ENCODE results near the gene SERPINA10.
"Not testable (repeated sequence)": the region's sequence is repeated elsewhere in the genome, so short reads cannot be mapped to it uniquely, and the experiment has no call there.

SERPINA10 gene

DNA sequence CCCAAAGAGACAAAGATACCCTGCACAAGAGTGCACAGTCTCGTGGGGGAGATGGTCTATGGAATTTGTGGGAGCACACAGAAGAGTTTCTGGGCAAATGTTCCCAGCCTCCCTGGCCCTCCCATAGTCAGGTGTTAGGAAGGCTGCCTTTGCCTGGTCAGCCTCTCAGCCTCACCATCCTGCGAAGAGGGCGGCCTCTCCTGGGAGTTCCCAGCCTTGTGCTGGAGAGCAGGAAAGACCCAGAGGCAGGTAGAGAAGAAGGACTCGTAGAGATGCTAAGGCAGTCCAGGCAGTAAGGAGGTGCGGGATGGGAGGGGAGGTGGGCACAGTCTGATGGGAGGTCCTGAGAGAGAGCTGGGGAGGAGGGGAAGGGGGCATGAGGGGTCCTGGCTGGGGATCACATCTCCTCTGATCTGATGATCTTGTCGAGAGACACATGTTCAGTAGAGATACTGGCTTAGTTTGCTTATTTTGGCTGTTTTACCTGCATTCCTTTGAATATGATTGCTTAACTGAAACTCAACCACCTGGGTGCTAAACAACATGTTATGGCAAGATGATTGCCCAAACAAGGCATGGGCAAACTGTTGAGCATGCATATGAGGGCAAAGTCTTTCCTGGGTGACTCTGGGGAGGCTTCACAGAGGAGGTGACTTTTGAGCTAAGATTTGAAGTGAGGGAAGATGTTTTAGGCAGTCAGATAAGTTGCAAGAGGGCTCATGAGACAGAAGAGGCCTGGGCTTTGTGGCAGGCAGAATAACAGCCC is 19.6 kb upstream of the SERPINA10 start:
- DNase-seq, result no peak

GRCh38 chr14:94310248-94310647 is 17.2 kb upstream of the SERPINA10 start:
- no peak for DNase-seq

DNA sequence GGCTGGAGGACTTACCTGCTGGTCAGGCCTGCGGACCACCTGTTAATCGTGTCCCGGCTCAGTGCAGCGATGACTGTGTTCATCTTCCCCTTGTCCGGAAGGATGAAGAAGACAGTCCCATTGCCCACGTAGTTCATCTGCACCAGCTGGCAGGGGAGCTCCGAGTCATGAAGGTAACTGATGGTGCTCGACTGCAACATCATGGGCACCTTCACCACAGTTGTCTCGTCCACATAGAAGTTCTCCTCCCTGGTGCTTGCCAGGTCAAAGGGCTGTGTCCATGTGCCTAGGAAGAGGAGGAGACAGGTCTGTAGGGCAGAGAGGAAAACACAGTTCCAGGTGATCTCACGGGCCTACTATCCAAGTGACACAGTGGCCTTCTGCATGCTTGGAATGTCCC is 16.7 kb upstream of the SERPINA10 start:
- DNase-seq, result no peak

GRCh38 chr14:94307410-94307992 is 14.4 kb upstream of the SERPINA10 start:
- DNase-seq, result peak; percentile 59

GRCh38 chr14:94306047-94306978 is 13.2 kb upstream of the SERPINA10 start:
- no peak for DNase-seq

GRCh38 chr14:94305620-94306019 is 12.6 kb upstream of the SERPINA10 start:
- DNase-seq, result no peak

DNA sequence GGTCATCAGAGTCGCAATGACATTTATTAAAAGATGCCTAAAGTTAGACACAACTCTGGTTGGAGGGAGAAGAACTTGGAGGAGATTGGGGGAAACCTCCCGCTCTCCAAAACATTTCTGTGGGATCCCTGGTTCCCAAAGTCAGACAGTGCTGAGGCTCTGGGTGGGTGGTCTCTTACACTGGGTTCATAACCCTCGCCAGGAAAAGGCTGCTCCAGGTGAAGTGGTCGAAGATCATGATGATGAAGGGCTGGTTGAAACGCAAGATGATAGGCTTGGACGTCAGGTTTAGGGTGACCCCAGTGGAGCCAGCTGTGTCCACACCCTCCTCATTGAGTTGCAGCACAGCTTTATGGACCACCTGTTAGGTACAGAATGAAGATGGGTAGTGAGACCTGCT is 11.2 kb upstream of the SERPINA10 start:
- DNase-seq, result no peak

DNA sequence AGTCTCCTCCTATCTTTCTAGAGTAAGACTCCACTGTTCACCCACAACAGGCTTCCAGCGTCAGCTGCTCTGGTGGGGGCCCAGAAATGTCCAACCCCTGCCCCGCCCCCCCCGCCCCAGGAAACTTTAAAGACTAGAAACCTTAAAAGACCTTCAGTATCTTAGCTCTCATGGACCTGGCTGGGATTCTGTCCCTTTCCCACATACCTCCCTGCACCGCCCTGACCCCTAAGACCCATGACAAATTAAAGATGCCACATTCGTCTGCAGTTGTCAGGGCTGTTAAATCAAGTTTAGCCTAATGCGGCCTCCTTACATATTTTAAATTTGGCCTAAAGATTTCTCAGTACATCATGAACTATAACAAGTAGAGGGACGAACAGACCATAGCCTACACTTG is 10.0 kb upstream of the SERPINA10 start:
- no peak for DNase-seq

DNA sequence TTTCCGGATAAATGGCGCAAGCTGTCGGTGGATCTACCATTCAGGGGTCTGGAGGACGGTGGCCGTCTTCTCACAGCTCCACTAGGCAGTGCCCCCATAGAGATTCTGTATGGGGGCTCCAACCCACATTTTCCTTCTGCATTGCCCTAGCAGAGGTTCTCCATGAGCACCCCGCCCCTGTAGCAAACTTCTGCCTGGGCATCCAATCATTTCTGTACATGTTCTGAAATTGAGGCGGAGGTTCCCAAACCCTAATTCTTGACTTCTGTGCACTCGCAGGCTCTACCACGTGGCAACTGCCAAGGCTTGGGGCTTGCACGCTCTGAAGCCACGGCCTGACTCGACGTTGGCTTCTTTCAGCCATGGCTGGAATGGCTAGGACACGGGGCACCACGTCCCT is 5.1 kb upstream of the SERPINA10 start:
- DNase-seq, result no peak

DNA sequence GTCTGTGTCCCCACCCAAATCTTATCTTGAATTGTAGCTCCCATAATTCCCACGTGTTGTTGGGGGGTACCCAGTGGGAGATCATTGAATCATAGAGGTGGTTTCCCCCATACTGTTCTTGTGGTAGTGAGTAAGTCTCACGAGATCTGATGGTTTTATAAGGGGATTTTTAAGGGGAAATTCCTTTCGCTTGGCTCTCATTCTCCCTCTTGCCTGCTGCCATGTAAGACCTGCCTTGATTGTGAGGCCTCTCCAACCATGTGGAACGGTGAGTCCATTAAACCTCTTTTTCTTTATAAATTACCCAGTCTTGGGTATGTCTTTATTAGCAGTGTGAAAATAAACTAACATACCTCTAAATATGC is 3.1 kb upstream of the SERPINA10 start:
- not testable (repeated sequence) for DNase-seq

GRCh38 chr14:94295360-94296180 is 2.5 kb upstream of the SERPINA10 start:
- no peak for DNase-seq

DNA sequence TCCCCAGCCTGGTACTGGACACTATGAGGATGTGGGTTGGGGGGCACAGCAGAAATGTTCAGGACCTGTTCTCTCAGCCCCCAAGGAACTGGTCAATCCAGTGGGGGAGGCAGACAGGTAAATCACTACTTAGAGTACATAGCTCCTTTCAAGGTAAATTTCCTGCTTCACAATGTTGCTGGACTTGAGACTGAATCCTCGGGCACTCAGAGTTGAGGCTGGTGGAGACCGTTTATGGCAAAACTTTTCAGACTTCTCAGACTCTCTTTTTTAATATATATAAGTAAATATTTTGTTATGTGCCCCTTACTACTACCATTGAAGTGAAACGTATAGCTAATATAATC is 483 bp upstream of the SERPINA10 start:
- no peak for DNase-seq

DNA sequence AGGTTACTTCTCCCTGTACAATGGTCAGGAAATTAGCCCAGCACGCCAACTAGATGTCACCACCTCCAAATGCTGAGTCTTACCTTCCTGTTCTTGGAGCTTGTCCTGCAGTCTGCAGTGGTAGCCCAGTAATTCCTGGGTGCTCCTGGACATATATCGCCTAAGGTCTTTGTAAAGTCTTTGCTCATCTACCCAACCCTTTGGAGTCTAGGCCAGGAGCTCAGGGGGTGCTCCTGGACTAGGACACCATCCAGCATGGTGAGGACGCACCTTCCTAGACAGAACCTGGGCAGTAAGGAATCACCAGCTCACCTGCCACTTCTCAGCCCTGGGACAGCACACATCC is 569 bp downstream of the SERPINA10 start:
- no peak for DNase-seq

GRCh38 chr14:94291906-94292525 is 1.1 kb downstream of the SERPINA10 start:
- DNase-seq, result no peak

DNA sequence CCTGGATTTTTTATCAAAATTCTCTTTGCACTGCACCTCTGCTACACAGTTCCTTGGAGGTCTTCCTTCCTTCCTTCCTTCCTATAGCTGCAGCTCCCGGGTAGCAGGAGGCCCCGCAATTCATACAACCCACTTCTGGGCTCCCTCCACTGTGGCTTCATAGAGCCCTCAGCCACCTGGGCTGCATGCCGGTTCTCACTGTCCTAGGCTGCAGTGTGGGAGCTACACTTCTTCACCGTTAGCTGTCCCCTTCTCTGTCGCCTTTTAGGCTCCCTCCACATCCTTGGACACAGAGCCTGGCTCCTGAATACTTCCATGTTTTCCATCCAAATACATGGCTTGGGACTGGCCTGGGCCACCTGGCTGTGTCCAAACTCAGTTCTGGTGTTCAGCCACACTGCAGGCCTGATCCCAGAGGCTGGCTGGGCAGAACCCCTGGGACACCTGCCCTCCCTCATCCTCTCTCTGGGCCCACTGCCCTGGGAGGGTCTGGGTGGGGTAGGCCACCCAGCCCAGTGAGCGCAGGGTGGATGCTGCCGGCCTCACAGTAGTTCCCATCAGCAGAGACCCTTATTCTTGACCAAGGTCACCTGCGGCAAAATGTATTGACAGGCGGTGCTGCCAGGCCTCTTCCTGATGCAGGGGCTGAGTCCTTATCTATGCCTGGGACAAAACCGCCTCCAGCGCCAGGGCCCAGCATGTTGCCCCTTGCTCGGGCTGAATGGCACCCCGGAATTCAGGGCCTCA is 1.7 kb downstream of the SERPINA10 start:
- no peak for DNase-seq

DNA sequence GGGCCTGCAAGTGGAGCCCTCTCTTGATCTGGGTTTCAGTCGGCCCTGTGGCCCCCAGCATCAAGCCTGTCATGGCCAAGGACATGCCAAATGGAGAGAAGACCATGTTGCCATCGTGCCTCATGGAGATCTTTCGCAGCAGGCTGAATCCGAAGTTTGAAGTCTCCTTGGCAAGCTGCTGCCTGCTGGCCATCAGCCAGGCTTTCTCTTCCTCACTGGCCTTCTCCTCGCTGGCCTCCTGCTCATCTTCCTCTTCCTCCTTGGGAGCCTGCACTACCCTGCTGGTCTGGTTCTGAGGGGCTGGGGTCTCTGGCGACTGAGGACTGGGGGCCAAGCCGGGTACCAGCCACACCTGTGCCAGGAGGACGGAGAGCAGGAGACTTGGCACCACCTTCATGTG is 2.9 kb downstream of the SERPINA10 start:
- DNase-seq, result no peak

GRCh38 chr14:94288610-94289465 is 4.2 kb downstream of the SERPINA10 start:
- DNase-seq, result no peak

- no peak for DNase-seq
Observed at GRCh38 chr14:94285158-94285557, 7.9 kb downstream of the SERPINA10 start.

DNA sequence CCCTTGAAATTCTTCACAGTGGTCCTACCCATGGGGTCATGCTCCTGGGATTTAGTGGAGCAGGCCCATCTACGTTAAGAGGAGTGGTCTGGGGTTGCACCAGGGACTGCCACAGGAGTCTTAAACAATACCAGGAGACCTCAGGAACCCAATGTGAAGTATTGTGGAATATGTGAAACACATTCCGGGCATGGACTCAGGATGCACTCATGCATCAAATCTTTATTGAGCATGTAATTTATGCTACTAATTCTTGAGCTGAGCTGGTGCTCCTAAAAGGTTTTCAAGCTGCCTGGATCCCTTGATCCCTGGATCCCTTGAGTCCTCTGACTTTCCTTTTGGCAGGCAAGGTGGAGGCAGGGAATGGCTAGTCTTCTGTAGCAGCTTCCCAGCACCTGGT is 8.8 kb downstream of the SERPINA10 start:
- peak; percentile 5 for DNase-seq

DNA sequence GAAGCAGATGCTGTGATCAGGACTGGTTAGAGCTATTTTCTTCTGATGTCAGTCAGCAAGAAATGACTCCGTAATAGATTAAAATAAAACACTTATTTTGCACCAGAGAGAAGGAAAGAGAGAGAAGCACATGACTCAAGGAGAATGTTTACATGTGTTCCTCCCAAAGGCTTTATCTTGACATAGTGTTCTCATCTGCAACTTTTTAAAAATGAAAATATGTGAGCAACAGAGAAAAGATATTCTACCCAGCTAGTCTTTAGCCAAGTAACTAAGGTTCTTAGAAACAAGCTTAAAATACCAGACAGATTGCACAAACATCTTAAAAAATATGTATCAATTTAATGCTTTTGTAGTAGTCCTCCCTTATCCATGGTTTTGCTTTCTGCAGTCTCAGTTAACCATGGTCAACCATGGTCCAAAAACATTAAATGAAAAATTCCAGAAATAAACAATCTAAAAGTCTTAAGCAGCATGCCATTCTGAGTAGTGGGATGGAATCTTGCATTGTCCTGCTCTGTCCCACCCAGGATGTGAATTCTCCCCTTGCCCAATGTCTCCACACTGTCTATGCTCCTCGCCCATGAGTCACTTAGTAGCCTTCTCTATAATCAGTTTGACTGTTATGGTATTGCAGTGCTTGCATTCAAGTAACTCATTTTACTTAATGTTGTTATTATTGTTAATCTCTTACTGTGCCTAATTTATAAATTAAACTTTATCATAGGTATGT is 9.9 kb downstream of the SERPINA10 start:
- no peak for DNase-seq

All from NCI-H82 (cell line).